HUES6 (cell line): ENCODE results near the gene AHSG.
A peak's percentile ranks its signal among the peaks of the same experiment; 100 is the strongest.
"Not testable (repeated sequence)": the region's sequence is repeated elsewhere in the genome, so short reads cannot be mapped to it uniquely, and the experiment has no call there.

Source experiments
- H3K27ac ChIP-seq: 2 replicates; pipeline ENCODE4 v1.7.0; 2013; ENCODE audit warnings: low read depth, mild to moderate bottlenecking, low read length, inconsistent platforms
- H3K27me3 ChIP-seq: 2 replicates; pipeline ENCODE4 v1.6.1; 2013; ENCODE audit warnings: low read length; ENCODE audit not compliant: control insufficient read depth, insufficient read depth
- H3K36me3 ChIP-seq: 2 replicates; pipeline ENCODE4 v1.6.1; 2013; ENCODE audit warnings: low read length; ENCODE audit not compliant: control insufficient read depth, insufficient read depth
- H3K4me1 ChIP-seq: 2 replicates; pipeline ENCODE4 v1.6.1; 2013; ENCODE audit warnings: low read length; ENCODE audit not compliant: control insufficient read depth, insufficient read depth
- H3K4me3 ChIP-seq: 2 replicates; pipeline ENCODE4 v1.5.1; 2013; ENCODE audit warnings: low read depth, low read length
- H3K9ac ChIP-seq: one replicate; pipeline ENCODE4 v1.6.1; 2013; ENCODE audit warnings: mild to moderate bottlenecking, low read length
- H3K9me3 ChIP-seq: 2 replicates; pipeline ENCODE4 v1.6.1; 2013; ENCODE audit warnings: low read depth, low read length; ENCODE audit not compliant: control insufficient read depth, insufficient read depth

The AHSG gene

DNA sequence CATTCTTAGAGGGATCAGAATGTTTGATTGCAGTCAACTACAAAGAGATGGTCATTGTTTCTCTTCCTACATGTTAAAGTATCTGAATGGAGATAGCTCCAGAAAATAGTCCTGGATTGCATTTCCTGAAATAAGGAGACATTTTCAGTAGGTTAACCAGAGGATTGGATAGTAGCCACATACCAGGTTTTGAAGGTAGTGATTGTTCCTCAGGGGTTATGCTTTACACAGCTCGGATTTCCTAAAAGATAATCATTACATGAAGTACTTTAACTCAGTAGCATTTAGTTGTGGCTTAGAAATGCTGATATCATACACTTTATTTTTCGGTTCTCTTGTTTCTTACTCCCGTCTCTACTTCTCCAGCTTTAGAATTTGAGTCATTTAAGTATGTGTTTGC is 32.1 kb upstream of the AHSG start:
- no peaks in the 10 kb centered on the region for H3K27me3 ChIP-seq
- H3K36me3 ChIP-seq = peaks cover 95% of the 10 kb centered on the region
- H3K27ac ChIP-seq = no peak overlapping the region
- no peaks in the 10 kb centered on the region; the same call in 1 of the 2 replicates for H3K4me1 ChIP-seq
- H3K4me3 ChIP-seq = no peak overlapping the region
- no peak overlapping the region for H3K9ac ChIP-seq
- H3K9me3 ChIP-seq = no peaks in the 10 kb centered on the region

DNA sequence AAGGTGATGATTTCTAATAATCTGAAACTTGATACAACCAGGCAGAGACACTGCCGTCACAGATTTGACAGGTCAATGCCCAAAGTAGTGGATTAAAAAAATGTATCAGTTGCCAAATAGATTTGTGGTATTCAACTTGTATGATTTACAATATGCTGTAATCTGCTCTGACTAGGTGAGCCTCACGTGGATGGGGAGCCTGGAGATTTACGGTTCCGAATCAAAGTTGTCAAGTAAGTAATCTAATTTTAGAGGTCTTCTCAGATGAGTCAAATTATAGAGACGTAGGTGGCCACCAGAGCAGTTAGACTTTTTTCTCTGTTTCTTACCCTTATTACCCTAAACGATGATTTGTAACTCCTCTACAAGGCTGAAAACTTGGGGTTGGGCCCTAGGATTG is 30.3 kb upstream of the AHSG start:
- H3K36me3 ChIP-seq = peaks cover 82% of the 10 kb centered on the region
- H3K9me3 ChIP-seq = no peaks in the 10 kb centered on the region
- no peak overlapping the region for H3K9ac ChIP-seq
- no peak overlapping the region for H3K4me3 ChIP-seq
- peak overlapping the region; percentile 17; the same call in 1 of the 2 replicates for H3K27ac ChIP-seq
- H3K4me1 ChIP-seq = no peaks in the 10 kb centered on the region; the same call in 1 of the 2 replicates
- H3K27me3 ChIP-seq = no peaks in the 10 kb centered on the region

DNA sequence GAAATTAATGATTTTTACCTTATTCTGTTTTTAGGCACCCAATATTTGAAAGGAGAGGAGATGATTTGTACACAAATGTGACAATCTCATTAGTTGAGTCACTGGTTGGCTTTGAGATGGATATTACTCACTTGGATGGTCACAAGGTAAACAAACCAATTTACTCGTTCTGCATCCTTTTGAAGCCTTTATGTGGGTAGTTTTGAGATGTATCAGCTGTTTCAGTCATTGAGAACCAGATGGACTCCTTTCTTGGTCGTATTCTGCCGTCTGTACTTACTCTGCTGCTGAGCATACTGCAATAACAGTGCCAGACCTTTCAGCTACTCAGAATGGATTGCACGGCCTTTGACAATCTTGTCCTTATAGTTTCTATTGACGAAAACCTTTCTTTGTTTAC is 29.0 kb upstream of the AHSG start:
- Histone ChIP-seq H3K9me3 (no peaks in the 10 kb centered on the region), H3K27ac (peak overlapping the region; percentile 17; the same call in 1 of the 2 replicates), H3K4me3 (no peak overlapping the region), H3K36me3 (peaks cover 72% of the 10 kb centered on the region), H3K9ac (peak overlapping the region; percentile 7), H3K4me1 (no peaks in the 10 kb centered on the region; the same call in 1 of the 2 replicates), H3K27me3 (no peaks in the 10 kb centered on the region)

DNA sequence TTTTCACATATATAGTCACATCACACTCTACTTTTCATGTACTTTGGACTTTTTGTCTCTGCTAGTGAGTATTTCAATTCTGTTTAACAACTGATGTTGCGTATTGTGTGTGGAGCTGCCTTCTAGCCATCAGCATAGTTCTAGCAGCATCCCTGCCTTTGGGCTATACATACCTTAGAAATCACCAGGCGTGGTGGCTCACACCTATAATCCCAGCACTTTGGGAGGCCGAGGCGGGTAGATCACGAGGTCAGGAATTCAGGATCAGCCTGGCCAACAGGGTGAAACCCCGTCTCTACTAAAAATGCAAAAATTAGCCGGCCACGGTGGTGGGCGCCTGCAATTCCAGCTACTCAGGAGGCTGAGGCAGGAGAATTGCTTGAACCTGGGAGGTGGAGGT is 26.6 kb upstream of the AHSG start:
- peaks cover 50% of the 10 kb centered on the region for H3K36me3 ChIP-seq
- not testable (repeated sequence) for H3K9ac ChIP-seq, H3K4me3 ChIP-seq, H3K9me3 ChIP-seq, H3K4me1 ChIP-seq, H3K27ac ChIP-seq, H3K27me3 ChIP-seq

DNA sequence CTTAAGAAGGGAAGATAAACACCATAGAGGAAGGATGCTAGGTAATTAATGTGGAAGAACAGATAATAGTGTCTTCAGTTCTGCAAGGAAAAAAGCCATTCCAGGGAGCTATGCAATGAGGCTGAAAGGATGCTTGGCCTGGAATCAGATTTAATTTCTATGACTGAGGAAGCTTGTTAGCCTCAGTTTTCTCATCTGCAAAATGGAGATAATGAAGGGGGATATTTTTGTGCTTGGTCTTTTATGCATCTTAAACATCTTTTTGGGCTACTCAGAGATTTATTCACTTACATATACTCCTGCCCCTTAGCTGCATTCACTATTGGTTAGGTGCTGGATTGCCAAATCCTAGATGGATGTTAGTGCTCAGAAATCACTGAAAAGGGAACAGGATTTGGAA is 25.7 kb upstream of the AHSG start:
- peaks cover 41% of the 10 kb centered on the region for H3K36me3 ChIP-seq
- H3K9me3 ChIP-seq = no peaks in the 10 kb centered on the region
- H3K9ac ChIP-seq = no peak overlapping the region
- H3K4me3 ChIP-seq = no peak overlapping the region
- H3K4me1 ChIP-seq = no peaks in the 10 kb centered on the region; the same call in 1 of the 2 replicates
- H3K27ac ChIP-seq = no peak overlapping the region
- H3K27me3 ChIP-seq = no peaks in the 10 kb centered on the region

DNA sequence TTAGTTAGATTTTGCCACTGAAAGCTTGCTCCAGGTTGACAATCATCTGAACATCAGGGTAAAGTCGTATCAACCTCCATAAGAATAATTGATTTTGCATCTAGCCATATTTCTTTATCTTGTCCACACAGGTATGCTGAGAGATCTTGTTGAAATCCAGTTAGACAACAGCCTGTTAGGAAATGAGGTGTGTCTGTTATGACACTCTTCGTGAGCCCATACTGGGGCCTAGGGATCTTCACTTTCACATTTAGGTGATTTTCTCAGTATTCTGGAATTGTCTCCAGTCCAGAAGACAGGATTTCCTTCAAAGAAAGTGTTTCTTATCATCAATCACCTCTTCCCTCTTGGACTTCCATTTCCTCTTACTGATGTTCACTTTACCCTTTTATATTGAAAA is 24.2 kb upstream of the AHSG start:
- Histone ChIP-seq H3K4me1 (no peaks in the 10 kb centered on the region; the same call in 1 of the 2 replicates), H3K4me3 (no peak overlapping the region), H3K36me3 (peaks cover 26% of the 10 kb centered on the region), H3K9ac (no peak overlapping the region), H3K9me3 (no peaks in the 10 kb centered on the region), H3K27ac (no peak overlapping the region), H3K27me3 (no peaks in the 10 kb centered on the region)

DNA sequence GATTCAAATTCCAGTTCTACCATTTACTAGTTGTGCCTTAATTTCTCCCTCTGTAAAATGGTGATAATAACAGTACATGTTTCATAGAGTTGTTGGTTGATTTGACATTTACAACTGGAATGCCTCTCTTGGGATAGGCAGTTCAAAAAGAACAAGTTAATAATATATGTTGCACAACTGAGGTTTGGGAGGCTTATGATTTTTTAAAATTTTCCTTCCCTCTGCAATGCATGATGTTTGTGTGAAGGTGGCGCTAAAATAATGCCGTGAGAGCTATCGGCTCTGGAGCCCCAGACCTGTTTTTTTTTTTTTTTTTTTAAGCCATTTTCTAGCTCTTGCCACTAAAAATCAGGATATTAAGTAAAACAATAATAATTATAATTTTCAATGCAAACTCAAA is 23.7 kb upstream of the AHSG start:
- no peaks in the 10 kb centered on the region; the same call in 1 of the 2 replicates for H3K4me1 ChIP-seq
- no peaks in the 10 kb centered on the region for H3K9me3 ChIP-seq

DNA sequence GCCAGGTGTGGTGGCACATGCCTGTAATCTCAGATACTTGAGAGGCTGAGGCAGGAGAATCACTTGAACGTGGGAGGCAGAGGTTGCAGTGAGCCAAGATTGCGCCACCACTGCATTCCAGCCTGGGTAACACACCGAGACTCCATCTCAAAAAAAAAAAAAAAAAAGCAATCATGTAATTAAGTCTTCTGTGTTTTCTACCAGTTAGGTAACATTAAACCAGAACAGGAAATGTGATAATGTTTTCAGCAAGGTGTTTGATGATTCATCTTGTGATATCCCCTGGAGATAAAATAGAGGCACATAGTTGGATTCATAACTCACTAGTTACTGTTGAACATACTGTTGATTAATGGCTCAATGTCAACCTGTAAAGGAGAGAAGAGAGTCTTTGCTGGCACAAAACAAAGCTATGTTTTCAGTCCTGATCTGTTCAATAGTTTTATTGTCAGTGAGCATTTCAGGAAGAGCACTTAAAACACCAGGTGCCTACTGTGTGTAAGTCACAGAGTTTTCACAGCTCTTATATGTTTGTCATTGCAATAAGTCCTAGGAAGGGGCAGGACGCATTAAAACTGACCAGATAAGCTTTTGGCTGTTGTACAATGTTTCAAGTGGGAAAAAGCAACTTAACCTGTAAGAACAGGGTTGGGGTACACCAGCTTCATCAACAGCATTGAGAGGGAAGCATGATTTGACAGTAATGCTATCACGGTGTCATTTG is 22.8 kb upstream of the AHSG start:
- no peak overlapping the region for H3K4me3 ChIP-seq
- H3K27me3 ChIP-seq = no peaks in the 10 kb centered on the region
- peaks cover 12% of the 10 kb centered on the region for H3K36me3 ChIP-seq
- no peak overlapping the region for H3K27ac ChIP-seq
- no peaks in the 10 kb centered on the region for H3K9me3 ChIP-seq
- H3K4me1 ChIP-seq = no peaks in the 10 kb centered on the region
- no peak overlapping the region for H3K9ac ChIP-seq

More for the DNA sequence above, 23.7 kb upstream of the AHSG start:
- H3K27ac ChIP-seq = no peak overlapping the region
- H3K9ac ChIP-seq = no peak overlapping the region
- no peaks in the 10 kb centered on the region for H3K27me3 ChIP-seq
- H3K4me3 ChIP-seq = no peak overlapping the region
- peaks cover 21% of the 10 kb centered on the region for H3K36me3 ChIP-seq

DNA sequence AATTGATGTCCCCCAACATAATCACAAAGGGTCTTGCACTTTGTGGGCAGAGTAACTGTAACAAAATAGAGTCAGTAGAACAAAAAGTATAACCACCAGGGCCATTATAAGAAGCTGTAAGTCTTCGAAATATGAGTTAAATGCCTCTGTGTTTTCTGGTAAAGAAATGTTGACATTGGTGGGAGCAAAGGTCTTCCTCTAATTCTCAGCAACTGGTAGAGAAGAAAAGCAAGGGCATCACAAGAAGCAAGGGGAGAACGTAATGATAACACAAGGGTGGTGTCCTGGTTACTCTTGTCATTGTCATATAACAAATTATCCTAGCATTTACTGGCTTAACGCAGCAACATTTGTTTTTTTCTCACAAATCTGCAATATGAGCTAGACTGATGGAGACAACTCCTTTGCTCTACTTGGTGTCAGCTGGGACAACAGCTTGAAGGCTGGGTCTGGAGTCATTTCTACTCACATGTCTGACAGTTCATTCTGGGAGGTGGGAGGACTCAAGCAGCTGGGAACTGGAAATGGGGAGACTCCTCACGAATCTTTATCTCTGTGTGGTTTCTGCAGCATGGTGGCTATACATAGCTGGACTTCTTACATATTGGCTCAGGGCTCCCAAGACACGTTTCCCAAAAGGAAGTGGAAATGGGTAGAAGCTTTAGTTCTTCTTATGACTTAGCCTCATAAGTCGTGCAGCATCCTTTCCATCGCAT is 22.1 kb upstream of the AHSG start:
- Histone ChIP-seq H3K4me3 (no peak overlapping the region), H3K36me3 (peaks cover 5% of the 10 kb centered on the region), H3K27ac (no peak overlapping the region), H3K27me3 (no peaks in the 10 kb centered on the region), H3K9me3 (no peaks in the 10 kb centered on the region), H3K9ac (no peak overlapping the region), H3K4me1 (no peaks in the 10 kb centered on the region)

DNA sequence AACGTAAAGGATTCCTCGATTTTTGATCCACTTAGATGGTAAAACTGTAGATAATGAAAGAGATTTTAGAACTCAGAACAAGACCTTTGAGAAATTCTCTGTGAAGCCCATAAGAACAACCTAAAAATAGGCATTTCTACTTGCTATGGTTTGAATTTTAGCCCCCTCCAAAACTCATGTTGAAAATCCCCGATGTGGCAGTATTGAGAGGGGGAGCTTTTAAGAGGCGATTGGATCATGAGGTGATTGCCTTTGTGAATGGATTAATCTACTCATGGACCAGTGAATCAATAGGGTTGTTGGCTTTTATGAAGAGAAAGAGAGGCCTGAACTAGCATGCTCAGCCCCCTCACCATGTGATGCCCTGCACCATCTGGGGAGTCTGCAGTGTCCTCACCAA is 20.2 kb upstream of the AHSG start:
- Histone ChIP-seq H3K27ac (no peak overlapping the region), H3K9me3 (no peaks in the 10 kb centered on the region), H3K4me3 (no peak overlapping the region), H3K9ac (no peak overlapping the region), H3K36me3 (no peaks in the 10 kb centered on the region), H3K4me1 (peaks cover 4% of the 10 kb centered on the region; the same call in 1 of the 2 replicates), H3K27me3 (no peaks in the 10 kb centered on the region)

DNA sequence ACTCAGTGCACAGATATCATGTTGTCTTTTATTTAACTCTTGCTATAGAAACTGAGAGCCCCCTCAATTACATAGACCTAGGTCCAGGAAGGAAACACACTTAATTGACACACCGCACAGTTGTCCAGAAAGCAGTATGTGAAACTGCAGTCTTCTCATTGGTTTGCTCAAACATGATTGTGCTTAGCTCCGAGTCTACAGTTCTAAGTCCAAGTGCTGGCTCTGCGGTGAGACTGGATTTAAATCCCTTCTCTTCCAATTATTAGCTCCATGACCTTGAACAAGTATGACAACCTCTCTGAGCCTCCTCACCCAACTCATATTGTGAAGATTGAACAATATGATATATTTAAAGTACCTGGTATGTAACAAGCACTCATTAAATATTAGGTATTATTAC is 19.0 kb upstream of the AHSG start:
- Histone ChIP-seq H3K4me3 (no peak overlapping the region), H3K9ac (no peak overlapping the region), H3K4me1 (peaks cover 4% of the 10 kb centered on the region; the same call in 1 of the 2 replicates), H3K27me3 (no peaks in the 10 kb centered on the region), H3K9me3 (no peaks in the 10 kb centered on the region), H3K36me3 (no peaks in the 10 kb centered on the region), H3K27ac (no peak overlapping the region)
